ENCODE data around the gene ZSCAN5A.
"Not testable (repeated sequence)": the region's sequence is repeated elsewhere in the genome, so short reads cannot be mapped to it uniquely, and the experiment has no call there.

The ZSCAN5A gene

DNA sequence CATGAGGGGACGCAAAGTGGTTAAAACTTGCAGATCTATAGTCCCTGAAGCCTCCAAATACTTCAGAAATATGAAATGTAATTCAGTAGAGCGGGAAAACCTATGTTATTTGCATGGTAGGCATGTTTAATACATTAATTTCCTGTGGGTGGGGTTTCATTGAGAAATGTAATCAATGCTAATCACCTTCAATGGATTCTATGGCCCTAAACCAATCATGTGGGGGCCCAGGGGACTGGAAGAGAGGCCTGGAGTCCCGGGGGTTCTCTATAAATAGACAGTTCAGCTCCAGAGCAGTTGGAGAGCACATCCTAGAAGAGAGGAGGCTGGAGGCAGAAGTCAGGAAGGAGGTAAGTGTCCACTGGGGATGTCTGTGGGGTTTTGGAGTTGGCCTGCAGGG lies 112.7 kb downstream of the ZSCAN5A start, which contains the start of gene ZSCAN5C:
ZSCAN5C (plus strand) TSS at position 301 of the 400 bp plus-strand sequence. CDS start 3,641 bp downstream, outside the sequence.
- no peak for DNase-seq (ENCODE audit: low read depth)

- no peak for DNase-seq (ENCODE audit: low read depth)
These were observed 115.0 kb downstream of the ZSCAN5A start for GRCh38 chr19:56199687-56200086.

DNA sequence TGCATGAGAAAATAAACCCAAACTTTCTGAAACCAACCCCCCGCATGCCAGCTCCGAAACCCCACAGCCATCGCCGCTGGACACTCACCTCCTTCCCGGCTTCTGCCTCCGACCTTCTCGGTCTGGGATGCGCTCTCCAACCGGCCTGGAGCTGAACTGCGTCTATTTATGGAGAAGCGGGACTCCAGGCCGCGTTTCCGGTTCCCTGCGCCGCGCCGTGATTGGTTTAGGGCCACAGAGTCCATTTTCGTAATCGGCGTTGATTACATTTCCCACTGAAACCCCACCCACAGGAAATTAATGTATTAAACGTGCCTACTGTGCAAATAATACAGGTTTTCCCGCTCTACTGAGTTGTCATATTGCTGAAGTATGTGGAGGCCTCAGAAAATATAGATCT lies 117.0 kb downstream of the ZSCAN5A start, which contains the start of gene ZSCAN5B:
ZSCAN5B (minus strand) TSS at position 138 of the 400 bp plus-strand sequence. CDS start 4,731 bp downstream, outside the sequence.
- DNase-seq (ENCODE audit: low read depth) = not testable (repeated sequence)

DNA sequence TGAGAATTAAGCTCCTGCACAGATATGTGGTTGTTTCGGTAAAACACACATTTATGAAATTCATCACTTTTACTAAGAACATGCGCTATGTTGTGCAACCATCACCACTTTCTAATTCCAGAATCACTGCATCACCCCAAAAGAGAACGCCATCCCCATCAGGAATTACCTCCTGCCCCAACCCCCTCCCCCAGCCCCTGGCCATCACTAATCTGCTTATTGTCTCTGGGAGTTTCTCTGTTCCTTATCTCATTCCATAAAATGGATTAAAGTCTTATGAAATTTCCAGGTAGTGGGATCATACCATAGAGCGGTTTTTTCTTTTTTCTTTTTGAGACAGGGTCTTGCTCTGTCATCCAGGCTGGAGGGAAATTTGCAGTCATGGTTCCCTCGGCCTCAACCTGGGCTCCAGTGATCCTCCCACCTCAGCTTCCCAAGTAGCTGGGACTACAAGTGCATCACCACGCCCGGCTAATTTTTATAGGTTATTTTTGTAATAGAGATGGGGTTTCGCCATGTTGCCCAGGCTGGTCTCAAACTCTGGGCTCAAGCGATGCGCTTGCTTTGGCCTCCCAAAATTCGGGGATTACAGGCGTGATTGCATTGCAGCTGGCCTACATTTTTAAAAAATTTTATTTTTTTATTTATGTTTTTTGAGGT lies 120.5 kb downstream of the ZSCAN5A start:
- DNase-seq (ENCODE audit: low read depth) = no peak

DNA sequence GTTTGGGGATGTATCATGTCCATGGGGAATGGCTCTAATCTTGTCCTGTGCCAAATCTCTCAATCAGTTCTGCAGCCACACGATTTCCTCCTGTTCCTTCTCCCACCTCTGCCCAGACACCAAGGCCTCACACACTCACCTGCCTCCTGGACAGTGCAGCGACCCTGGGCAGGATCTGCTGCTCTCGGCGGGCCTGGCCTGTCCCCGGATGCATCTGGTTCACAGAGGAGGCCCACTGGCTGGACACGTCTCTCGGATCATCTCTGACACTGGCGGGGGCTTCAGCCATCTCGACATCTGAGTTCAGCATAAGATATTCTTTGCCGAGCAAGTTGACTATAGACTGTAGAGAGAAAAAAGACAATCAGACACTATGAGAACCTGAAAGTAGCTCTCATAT lies 122.9 kb downstream of the ZSCAN5A start:
- no peak for DNase-seq (ENCODE audit: low read depth)

DNA sequence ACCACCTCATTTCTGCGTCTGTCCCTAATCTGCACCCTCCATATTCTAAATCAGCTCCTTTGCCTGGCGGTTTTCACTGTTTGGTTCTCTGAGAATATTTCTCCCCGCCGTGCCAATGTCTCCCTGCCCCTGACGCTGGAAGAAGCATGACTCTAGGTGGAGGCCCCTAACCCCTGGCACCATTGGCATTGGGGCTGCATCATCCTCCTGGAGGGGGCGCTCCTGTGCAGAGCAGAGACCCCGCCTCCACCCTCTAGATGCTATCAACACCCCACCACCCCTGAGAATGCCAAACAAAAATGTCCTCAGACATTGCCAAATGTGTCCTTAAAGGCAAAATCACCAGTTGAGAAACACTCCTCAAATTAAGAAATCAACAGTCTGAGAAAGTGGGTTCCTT lies 123.5 kb downstream of the ZSCAN5A start:
- DNase-seq (ENCODE audit: low read depth) = no peak

GRCh38 chr19:56189785-56190184 lies 124.9 kb downstream of the ZSCAN5A start:
- no peak for DNase-seq (ENCODE audit: low read depth)

DNA sequence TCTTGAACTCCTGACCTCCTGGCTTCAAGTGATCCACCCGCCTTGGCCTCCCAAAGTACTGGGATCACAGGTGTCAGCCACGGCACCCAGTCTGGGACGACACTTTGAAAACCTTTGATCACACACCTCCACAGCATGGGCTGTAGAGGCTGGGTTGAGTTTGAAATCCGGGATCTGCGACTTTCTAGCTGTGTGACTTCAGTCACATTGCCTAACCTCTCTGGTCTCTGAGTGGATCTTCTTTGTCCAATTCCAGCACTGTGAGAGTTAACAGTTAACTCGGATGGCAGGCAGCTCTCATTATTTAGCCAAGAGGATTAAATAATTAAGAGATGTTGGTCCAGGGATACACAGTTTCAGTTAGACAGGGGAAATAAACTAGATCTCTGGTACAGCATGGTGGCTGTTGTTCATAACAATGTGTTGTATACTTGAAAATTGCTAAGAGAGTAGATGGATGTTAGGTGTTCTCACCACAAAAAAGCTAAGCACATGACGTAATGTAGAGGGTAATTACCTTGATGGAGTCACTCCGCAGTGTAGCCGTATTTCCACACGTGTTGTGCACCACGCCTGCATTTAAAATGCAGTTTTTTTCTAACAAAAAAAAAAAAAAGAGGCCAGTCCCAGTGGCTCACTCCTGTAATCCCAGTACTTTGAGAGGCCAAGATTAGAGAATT lies 136.9 kb downstream of the ZSCAN5A start:
- no peak for DNase-seq (ENCODE audit: low read depth)

DNA sequence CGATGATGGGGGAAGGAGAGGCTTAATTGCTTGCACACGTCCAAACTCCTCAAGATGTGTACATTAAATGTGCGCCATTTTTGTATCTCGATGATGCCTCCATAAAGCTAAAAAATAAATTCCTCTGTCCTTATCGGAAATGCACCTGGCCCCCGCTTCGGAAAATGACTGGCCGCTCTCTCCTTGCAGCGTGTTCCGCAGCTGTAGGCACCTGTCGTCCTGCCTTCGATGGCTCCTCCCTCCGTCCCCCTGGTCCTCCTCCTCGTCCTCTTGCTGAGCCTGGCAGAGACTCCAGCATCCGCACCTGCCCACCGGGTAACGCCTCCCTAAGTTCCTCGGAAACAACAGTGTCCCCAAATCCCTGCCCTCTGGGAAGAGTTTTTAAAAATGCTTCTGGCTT lies 137.8 kb downstream of the ZSCAN5A start:
- DNase-seq (ENCODE audit: low read depth) = no peak

GRCh38 chr19:56176310-56176709 lies 138.3 kb downstream of the ZSCAN5A start:
- DNase-seq (ENCODE audit: low read depth) = not testable (repeated sequence)

- not testable (repeated sequence) for DNase-seq (ENCODE audit: low read depth)
These were observed 138.8 kb downstream of the ZSCAN5A start, which contains the start of gene GALP for GRCh38 chr19:56175861-56176307. Gene GALP (plus strand): TSS chr19:56176008. CDS start chr19:56177109, 1,101 bp downstream.

- no peak for DNase-seq (ENCODE audit: low read depth)
These were observed 140.1 kb downstream of the ZSCAN5A start for GRCh38 chr19:56174550-56174949.

DNA sequence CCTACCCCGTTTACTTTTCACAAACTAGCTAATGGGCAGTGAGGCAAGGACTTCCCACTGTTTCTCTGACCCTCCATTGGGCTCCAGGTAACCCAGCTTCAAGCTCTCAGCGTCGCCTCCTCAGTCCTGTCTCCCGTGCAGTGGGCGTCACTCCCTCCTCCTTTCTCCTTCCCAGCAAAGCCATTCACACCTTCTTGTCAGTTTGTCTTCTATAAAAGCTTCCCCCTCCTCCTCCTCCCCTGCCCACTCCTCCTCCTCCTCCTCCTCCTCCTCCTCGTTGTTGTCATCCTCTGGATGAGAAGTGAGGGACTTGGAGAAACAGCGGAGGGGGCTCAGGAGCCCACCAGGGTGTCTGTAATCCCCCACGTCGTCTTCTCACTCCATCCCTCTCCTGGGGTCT lies 140.6 kb downstream of the ZSCAN5A start:
- no peak for DNase-seq (ENCODE audit: low read depth)

Data from fibroblast of the conjunctiva (primary cell).